Brain microvascular endothelial cell (primary cell): Measurements from ENCODE around the gene ATP2B2.

Source experiments
- DNase-seq: peaks from one replicate; pipeline ENCODE4 v3.0.0-alpha.2; 2020
- H3K27ac ChIP-seq: fragments of 250-450 bp; sonication (Bioruptor Pico); 2 replicates; pipeline ENCODE4 v1.5.1; 2020; ENCODE audit warnings: mild to moderate bottlenecking, moderate library complexity
- H3K27me3 ChIP-seq: fragments of 250-450 bp; sonication (Bioruptor Pico); replicated peaks from 2 replicates; pipeline ENCODE4 v1.5.1; 2020; ENCODE audit warnings: mild to moderate bottlenecking
- H3K36me3 ChIP-seq: fragments of 250-450 bp; sonication (Bioruptor Pico); replicated peaks from 2 replicates; pipeline ENCODE4 v1.5.1; 2020; ENCODE audit warnings: mild to moderate bottlenecking
- H3K4me3 ChIP-seq: 2 replicates; pipeline ENCODE4 v1.5.1; 2011; ENCODE audit warnings: low read depth, mild to moderate bottlenecking, control low read depth, low read length, moderate library complexity
- CTCF ChIP-seq: IDR thresholded peaks from 2 replicates; pipeline ENCODE4 v1.5.1; 2011; ENCODE audit warnings: low read depth, mild to moderate bottlenecking, moderate library complexity, low read length, control low read depth, inconsistent platforms; ENCODE audit errors: missing control alignments
- in situ Hi-C: cut with HindIII; loops from 2 replicates; pipeline ENCODE4 v1.10.0; 2017; ENCODE audit warnings: low sequenced_read_pairs, low pct_ligation_motif_present

Gene ATP2B2

GRCh38 chr3:10338591-10339353, 166.6 kb downstream of the ATP2B2 start:
- in situ Hi-C loops: no loop called here
- Histone ChIP-seq H3K27me3 (no peaks in the 10 kb centered on the region), H3K4me3 (no peak overlapping the region), H3K36me3 (no peaks in the 10 kb centered on the region), H3K27ac (no peak overlapping the region)
- TF ChIP-seq CTCF: no peak
- no peak for DNase-seq

GRCh38 chr3:10338164-10338470, 167.3 kb downstream of the ATP2B2 start:
- no peak for DNase-seq
- in situ Hi-C loops: no loop called here
- no peak for TF ChIP-seq CTCF
- H3K4me3 ChIP-seq: no peak overlapping the region
- H3K27me3 ChIP-seq: no peaks in the 10 kb centered on the region
- H3K27ac ChIP-seq: no peak overlapping the region
- H3K36me3 ChIP-seq: no peaks in the 10 kb centered on the region

GRCh38 chr3:10337323-10338163, 167.8 kb downstream of the ATP2B2 start:
- Histone ChIP-seq H3K27ac (no peak overlapping the region), H3K27me3 (no peaks in the 10 kb centered on the region), H3K36me3 (no peaks in the 10 kb centered on the region), H3K4me3 (no peak overlapping the region)
- TF ChIP-seq CTCF: no peak
- in situ Hi-C loops: no loop called here
- DNase-seq: no peak

GRCh38 chr3:10336761-10337160, 168.6 kb downstream of the ATP2B2 start:
- no peak for TF ChIP-seq CTCF
- peaks cover 2% of the 10 kb centered on the region for H3K27me3 ChIP-seq
- H3K27ac ChIP-seq: no peak overlapping the region
- in situ Hi-C loops: no loop called here
- H3K36me3 ChIP-seq: no peaks in the 10 kb centered on the region
- H3K4me3 ChIP-seq: no peak overlapping the region
- DNase-seq: no peak

GRCh38 chr3:10335871-10336622, 169.3 kb downstream of the ATP2B2 start:
- Histone ChIP-seq H3K27me3 (peaks cover 2% of the 10 kb centered on the region), H3K36me3 (no peaks in the 10 kb centered on the region), H3K4me3 (no peak overlapping the region), H3K27ac (no peak overlapping the region)
- no peak for TF ChIP-seq CTCF
- in situ Hi-C loops: no loop called here
- no peak for DNase-seq
